Measurements from ENCODE around the gene S1PR4. TPM values are rescaled to one million over a fixed set of nuclear protein-coding genes. Genes with fewer than 3 reads are reported as not detected.

S1PR4 gene
- total and polyA plus RNA-seq, 9 of the 15 experiments (the other 6 are each of a cell fraction or from before 2014, with no cell fraction given): 0.27 TPM; not detected in 8

DNA sequence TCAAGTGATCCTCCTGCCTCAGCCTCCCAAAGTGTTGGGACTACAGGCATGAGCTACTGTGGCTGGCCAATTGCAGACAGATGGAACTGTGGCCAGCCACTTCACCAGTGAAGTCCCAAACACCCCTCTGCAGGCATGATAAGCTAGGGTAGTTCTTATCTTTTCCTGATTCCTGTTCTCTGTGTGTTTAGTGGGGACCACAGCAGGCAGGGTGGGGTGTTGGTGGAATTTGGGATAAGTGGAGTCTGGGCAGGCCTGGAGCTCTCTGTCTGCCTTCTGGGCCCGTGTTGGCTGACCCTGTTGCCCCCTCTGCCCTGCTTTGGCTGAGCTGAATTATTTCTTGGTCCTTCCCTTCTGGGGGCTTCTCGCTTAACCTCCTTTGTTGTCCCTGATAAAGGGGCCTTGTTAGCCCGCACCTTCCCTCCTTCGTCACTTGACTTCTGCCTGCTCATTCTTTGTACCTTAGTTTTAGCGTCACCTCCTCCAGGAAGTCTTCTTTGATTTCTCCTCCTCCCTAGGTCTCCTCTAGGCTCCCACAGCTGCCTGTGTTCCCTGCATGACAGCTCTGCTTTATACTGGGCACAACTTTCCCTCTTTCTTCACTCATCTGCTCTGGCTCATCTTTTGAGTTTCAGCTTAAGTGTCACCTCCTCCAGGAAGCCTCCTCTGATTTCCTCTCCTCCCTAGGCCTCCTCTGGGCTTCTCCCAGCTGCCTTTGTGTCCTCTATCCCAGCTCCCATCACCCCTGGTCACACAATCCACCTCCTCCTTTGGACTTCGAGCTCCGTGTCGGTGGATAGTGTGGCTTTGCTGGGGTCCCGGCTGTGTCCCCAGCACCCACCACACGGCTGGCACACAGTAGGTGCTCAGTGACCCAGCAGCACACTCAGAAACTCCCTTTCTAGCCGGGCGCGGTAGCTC, 5.4 kb downstream of the S1PR4 start:
- peak; percentile 93 for FAIRE-seq
- peak; percentile 46; the same call in 1 of the 2 replicates for TF ChIP-seq TOE1 (IDR thresholded peaks at IDR 0.05; ENCODE audit: borderline replicate concordance)
- TF ChIP-seq TOE1 (CRISPR knock-in tag; IDR thresholded peaks at IDR 0.05; ENCODE audit: borderline replicate concordance, low read depth): no peak
- 0 out of 2 replicates have a peak, but pooled peaks have one; percentile 70 for TF ChIP-seq LARP7 (IDR thresholded peaks at IDR 0.05)
- TF ChIP-seq FOXA3 (CRISPR knock-in tag; conservative IDR thresholded peaks at IDR 0.05 in 1 of 2, IDR thresholded peaks at IDR 0.05 in 1 of 2): peak; percentile 59 to 86; a peak in 3 of 4 replicates
- TF ChIP-seq TAF7 (tag; IDR thresholded peaks at IDR 0.05): no peak
- 0 out of 4 replicates have a peak, but pooled peaks of 1 of the 2 experiments have one; percentile 17 for TF ChIP-seq MNT (conservative IDR thresholded peaks at IDR 0.05)
- 0 out of 2 replicates have a peak, but pooled peaks have one; percentile 71 for TF ChIP-seq FOXP4 (CRISPR knock-in tag; IDR thresholded peaks at IDR 0.05; ENCODE audit: borderline replicate concordance)
- TF ChIP-seq CBX3 (IDR thresholded peaks at IDR 0.05; ENCODE audit: borderline replicate concordance in 1 of 2, low read length in 2 of 2): peak; percentile 50 to 80
- TF ChIP-seq, protein P1, sequence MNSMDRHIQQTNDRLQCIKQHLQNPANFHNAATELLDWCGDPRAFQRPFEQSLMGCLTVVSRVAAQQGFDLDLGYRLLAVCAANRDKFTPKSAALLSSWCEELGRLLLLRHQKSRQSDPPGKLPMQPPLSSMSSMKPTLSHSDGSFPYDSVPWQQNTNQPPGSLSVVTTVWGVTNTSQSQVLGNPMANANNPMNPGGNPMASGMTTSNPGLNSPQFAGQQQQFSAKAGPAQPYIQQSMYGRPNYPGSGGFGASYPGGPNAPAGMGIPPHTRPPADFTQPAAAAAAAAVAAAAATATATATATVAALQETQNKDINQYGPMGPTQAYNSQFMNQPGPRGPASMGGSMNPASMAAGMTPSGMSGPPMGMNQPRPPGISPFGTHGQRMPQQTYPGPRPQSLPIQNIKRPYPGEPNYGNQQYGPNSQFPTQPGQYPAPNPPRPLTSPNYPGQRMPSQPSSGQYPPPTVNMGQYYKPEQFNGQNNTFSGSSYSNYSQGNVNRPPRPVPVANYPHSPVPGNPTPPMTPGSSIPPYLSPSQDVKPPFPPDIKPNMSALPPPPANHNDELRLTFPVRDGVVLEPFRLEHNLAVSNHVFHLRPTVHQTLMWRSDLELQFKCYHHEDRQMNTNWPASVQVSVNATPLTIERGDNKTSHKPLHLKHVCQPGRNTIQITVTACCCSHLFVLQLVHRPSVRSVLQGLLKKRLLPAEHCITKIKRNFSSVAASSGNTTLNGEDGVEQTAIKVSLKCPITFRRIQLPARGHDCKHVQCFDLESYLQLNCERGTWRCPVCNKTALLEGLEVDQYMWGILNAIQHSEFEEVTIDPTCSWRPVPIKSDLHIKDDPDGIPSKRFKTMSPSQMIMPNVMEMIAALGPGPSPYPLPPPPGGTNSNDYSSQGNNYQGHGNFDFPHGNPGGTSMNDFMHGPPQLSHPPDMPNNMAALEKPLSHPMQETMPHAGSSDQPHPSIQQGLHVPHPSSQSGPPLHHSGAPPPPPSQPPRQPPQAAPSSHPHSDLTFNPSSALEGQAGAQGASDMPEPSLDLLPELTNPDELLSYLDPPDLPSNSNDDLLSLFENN (IDR thresholded peaks at IDR 0.05; ENCODE audit: low read depth in 2 of 2, low read length in 2 of 2): peak in 1 of 2 experiments; percentile 47; a peak in 1 of 4 replicates
- peak; percentile 97 for TF ChIP-seq RBM25 (IDR thresholded peaks at IDR 0.05; ENCODE audit: low read depth, low read length, severe bottlenecking)
- 0 out of 2 replicates have a peak, but pooled peaks have one; percentile 15 for TF ChIP-seq CXXC5 (CRISPR knock-in tag; IDR thresholded peaks at IDR 0.05)

More for the DNA sequence above, 5.4 kb downstream of the S1PR4 start:
- DNase-seq (ENCODE audit: extremely low read depth in 1 of 4, low spot score in 3 of 4) (peak; percentile 72 to 78 (median 74)), ATAC-seq (no peak)
- peaks cover 33% of the 10 kb centered on the region for H3K79me2 ChIP-seq (ENCODE audit: control insufficient read depth, insufficient read depth, low read length)
- peak overlapping the region; percentile 96 for H3K27ac ChIP-seq (ENCODE audit: extremely low read depth, low read depth, low read length)
- intact Hi-C loops (cut with micrococcal nuclease): no loop called here
- H3K9me1 ChIP-seq (ENCODE audit: control insufficient read depth, insufficient read depth, low read length): no peaks in the 10 kb centered on the region
- H3K4me3 ChIP-seq: no peak overlapping the region
- H3K36me3 ChIP-seq (ENCODE audit: control insufficient read depth, insufficient read depth, low read length): peaks cover 21% of the 10 kb centered on the region; the same call in 2 of the 3 replicates
- in situ Hi-C loops (cut with MboI): no loop called here
- no peaks in the 10 kb centered on the region for H3K27me3 ChIP-seq (ENCODE audit: control insufficient read depth in 2 of 2, insufficient read depth in 2 of 2, low read length in 2 of 2)
- WGBS (ENCODE audit: insufficient coverage, low coverage, missing lambda C conversion rate): 27% methylated on average over 13 of the region's 13 CpGs
- peak overlapping the region in 1 of 2 experiments; percentile 65; a peak in 1 of 4 replicates for H3K9ac ChIP-seq (ENCODE audit: insufficient read depth in 1 of 2, low read depth in 2 of 2, low read length in 2 of 2)
- peak overlapping the region; percentile 99 for H2AFZ ChIP-seq (ENCODE audit: low read depth, low read length)
- H4K20me1 ChIP-seq (replicated peaks; ENCODE audit: control insufficient read depth, insufficient read depth, low read length): peaks cover 12% of the 10 kb centered on the region; the same call in 1 of the 2 replicates
- ChIA-PET POLR2A (interaction anchor here (0.6 to 1.0 kb wide), 4 partner anchors 13 to 1361 kb away, joined by 3 to 4 read pairs (median 4); no protein-coding TSS in a partner anchor), CTCF (ENCODE audit: low intra/inter-chr PET ratio) (no interaction called here)
- no peaks in the 10 kb centered on the region for H3K9me3 ChIP-seq (replicated peaks; ENCODE audit: control insufficient read depth, insufficient read depth, low read depth, low read length)
- peaks cover 21 to 62% of the 10 kb centered on the region in 2 experiments for H3K4me1 ChIP-seq (replicated peaks in 1 of 2; ENCODE audit: control insufficient read depth in 2 of 2, insufficient read depth in 2 of 2, low read length in 2 of 2)
- H3K4me2 ChIP-seq (ENCODE audit: insufficient read depth, low read length): peak overlapping the region; percentile 96
- no TSS peak for BruUV-seq (replicated peaks)

Data from K562 (cell line).